Measurements from ENCODE around the gene TTC33.

TTC33 gene

GRCh38 chr5:40674661-40675235 is 81.0 kb downstream of the TTC33 start:
- TF ChIP-seq CTCF (IDR thresholded peaks at IDR 0.05; ENCODE audit: low read length, missing control alignments), result no peak
- no peak for DNase-seq (ENCODE audit: low read depth)
- H3K4me3 ChIP-seq (replicated peaks; ENCODE audit: low read depth, low read length), result no peak overlapping the region

GRCh38 chr5:40672425-40672824 is 83.3 kb downstream of the TTC33 start:
- no peak overlapping the region for H3K4me3 ChIP-seq (replicated peaks; ENCODE audit: low read depth, low read length)

GRCh38 chr5:40669606-40670390 is 86.0 kb downstream of the TTC33 start:
- DNase-seq (ENCODE audit: low read depth), result no peak
- TF ChIP-seq CTCF (IDR thresholded peaks at IDR 0.05; ENCODE audit: low read length, missing control alignments), result no peak
- no peak overlapping the region for H3K4me3 ChIP-seq (replicated peaks; ENCODE audit: low read depth, low read length)

More at GRCh38 chr5:40672425-40672824, 83.3 kb downstream of the TTC33 start:
- TF ChIP-seq CTCF (IDR thresholded peaks at IDR 0.05; ENCODE audit: low read length, missing control alignments), result no peak
- no peak for DNase-seq (ENCODE audit: low read depth)

GRCh38 chr5:40667161-40667663 is 88.5 kb downstream of the TTC33 start:
- no peak overlapping the region for H3K4me3 ChIP-seq (replicated peaks; ENCODE audit: low read depth, low read length)
- DNase-seq (ENCODE audit: low read depth), result no peak
- no peak for TF ChIP-seq CTCF (IDR thresholded peaks at IDR 0.05; ENCODE audit: low read length, missing control alignments)

GRCh38 chr5:40666657-40667056 is 89.1 kb downstream of the TTC33 start:
- no peak for TF ChIP-seq CTCF (IDR thresholded peaks at IDR 0.05; ENCODE audit: low read length, missing control alignments)
- DNase-seq (ENCODE audit: low read depth), result no peak
- H3K4me3 ChIP-seq (replicated peaks; ENCODE audit: low read depth, low read length), result no peak overlapping the region

GRCh38 chr5:40665635-40666298 is 90.0 kb downstream of the TTC33 start:
- no peak overlapping the region for H3K4me3 ChIP-seq (replicated peaks; ENCODE audit: low read depth, low read length)
- DNase-seq (ENCODE audit: low read depth), result no peak
- TF ChIP-seq CTCF (IDR thresholded peaks at IDR 0.05; ENCODE audit: low read length, missing control alignments), result no peak

Data from fibroblast of pulmonary artery (primary cell).